CD4-positive, alpha-beta memory T cell (primary cell): Measurements from ENCODE around the gene PLCXD1. TPM values are rescaled to one million over a fixed set of nuclear protein-coding genes. Genes with fewer than 3 reads are reported as not detected.

ENCODE experiments used
- CTCF ChIA-PET: fragments of 350-600 bp; sonication (Branson Sonifier 250); formaldehyde crosslinking; loops from one replicate; lab custom pipeline; 2021; ENCODE audit warnings: inconsistent platforms; ENCODE audit not compliant: partially characterized antibody; lab: Charles Lee
- POLR2A ChIA-PET: fragments of 350-600 bp; sonication (Branson Sonifier 250); formaldehyde crosslinking; loops from one replicate; lab custom pipeline; 2021; ENCODE audit not compliant: partially characterized antibody; lab: Charles Lee
- DNase-seq, 5 donors: peaks; one replicate each; pipeline versions ENCODE4 v3.0.0 to v3.0.0-alpha.2; 2020 to 2022; ENCODE audit warnings: mixed read lengths in 1 of 5
- H3K27ac ChIP-seq: one replicate; pipeline ENCODE4 v1.7.0; 2013; ENCODE audit warnings: low read depth, low read length
- H3K27me3 ChIP-seq: 2 replicates; pipeline ENCODE4 v1.7.0; 2013; ENCODE audit warnings: mild to moderate bottlenecking, low read length, moderate library complexity; ENCODE audit not compliant: insufficient read depth
- H3K36me3 ChIP-seq: 2 replicates; pipeline ENCODE4 v1.7.0; 2013; ENCODE audit warnings: mild to moderate bottlenecking, low read length, moderate library complexity; ENCODE audit not compliant: insufficient read depth
- H3K4me1 ChIP-seq: 2 replicates; pipeline ENCODE4 v1.7.0; 2013; ENCODE audit warnings: mild to moderate bottlenecking, low read length, moderate library complexity; ENCODE audit not compliant: insufficient read depth
- H3K4me3 ChIP-seq, 2 donors: one replicate each; pipeline ENCODE4 v1.7.0; 2013; ENCODE audit warnings: low read length in 2 of 2, mild to moderate bottlenecking in 1 of 2
- H3K9me3 ChIP-seq, 2 donors: one replicate each; pipeline ENCODE4 v1.7.0; 2013; ENCODE audit warnings: low read length in 2 of 2, control low read depth in 1 of 2; ENCODE audit not compliant: control insufficient read depth in 1 of 2
- H3K27ac Mint-ChIP-seq, 7 donors: one replicate each; pipeline ENCODE4 v1.8.0; 2020 to 2021; ENCODE audit warnings: mixed read lengths in 7 of 7, mild to moderate bottlenecking in 6 of 7, inconsistent platforms in 3 of 7, moderate library complexity in 3 of 7
- H3K27me3 Mint-ChIP-seq, 2 donors: one replicate each; pipeline ENCODE4 v1.8.0; 2020 to 2021; ENCODE audit warnings: mixed read lengths in 2 of 2
- H3K36me3 Mint-ChIP-seq, 2 donors: one replicate each; pipeline ENCODE4 v1.8.0; 2020 to 2021; ENCODE audit warnings: mixed read lengths in 2 of 2, inconsistent platforms in 1 of 2, mild to moderate bottlenecking in 1 of 2
- H3K4me1 Mint-ChIP-seq, 4 donors: one replicate each; pipeline ENCODE4 v1.8.0; 2020 to 2021; ENCODE audit warnings: mixed read lengths in 4 of 4, mild to moderate bottlenecking in 1 of 4
- H3K4me3 Mint-ChIP-seq, 8 donors: one replicate each; pipeline ENCODE4 v1.8.0; 2020 to 2021; ENCODE audit warnings: mixed read lengths in 8 of 8, mild to moderate bottlenecking in 7 of 8, moderate library complexity in 6 of 8, inconsistent platforms in 3 of 8
- H3K9me3 Mint-ChIP-seq, 8 donors: one replicate each; pipeline ENCODE4 v1.8.0; 2020 to 2021; ENCODE audit warnings: mixed read lengths in 8 of 8, mild to moderate bottlenecking in 5 of 8, inconsistent platforms in 3 of 8, moderate library complexity in 1 of 8
- intact Hi-C: fragments of 100-400 bp; cut with micrococcal nuclease; formaldehyde crosslinking; loops from one replicate; pipeline ENCODE4 v1.15.1; 2023
- polyA plus RNA-seq, 2 donors: library from polyadenylated mRNA; unstranded; fragments of 300-500 nt; fragmentation: Illumina TruSeq; gene quantifications; one replicate each; pipeline ENCODE4 v1.2.3, GENCODE V29; 2021
- total RNA-seq, 2 experiments: library from RNA; stranded (reverse); gene quantifications; one replicate each; pipeline ENCODE4 v1.2.3, GENCODE V29; 2021

Gene PLCXD1
- total and polyA plus RNA-seq, 4 experiments from 2014 or later, result 3.1 to 28.7 (median 18.4) TPM

- Mint-ChIP-seq H3K36me3 (peaks cover 7 to 17% of the 10 kb centered on the region in 2 donors), H3K27ac (peak overlapping the region in 4 of 7 donors; percentile 42 to 73 (median 59)), H3K9me3 (no peaks in the 10 kb centered on the region), H3K27me3 (no peaks in the 10 kb centered on the region), H3K4me3 (no peak overlapping the region), H3K4me1 (peaks cover 3 to 18% (median 12%) of the 10 kb centered on the region in 4 donors)
- Histone ChIP-seq H3K4me1 (peaks cover 4% of the 10 kb centered on the region), H3K9me3 (no peaks in the 10 kb centered on the region), H3K27ac (peak overlapping the region; percentile 21), H3K36me3 (peaks cover 3% of the 10 kb centered on the region), H3K27me3 (no peaks in the 10 kb centered on the region), H3K4me3 (no peak overlapping the region)
- intact Hi-C loops, result no loop called here
- peak in 2 of 5 donors; percentile 28 to 32 for DNase-seq
- ChIA-PET POLR2A (no interaction called here), CTCF (no interaction called here)
Measured at GRCh38 chrX:287670-288069, 6.5 kb downstream of the PLCXD1 start.

- Mint-ChIP-seq H3K27ac (no peak overlapping the region), H3K4me1 (peaks cover 3 to 20% (median 9%) of the 10 kb centered on the region in 4 donors), H3K36me3 (peaks cover 11 to 16% of the 10 kb centered on the region in 2 donors), H3K9me3 (no peaks in the 10 kb centered on the region), H3K4me3 (no peak overlapping the region), H3K27me3 (no peaks in the 10 kb centered on the region)
- POLR2A ChIA-PET, result no interaction called here
- H3K4me1 ChIP-seq, result peaks cover 3% of the 10 kb centered on the region
- no peak overlapping the region for H3K4me3 ChIP-seq
- H3K36me3 ChIP-seq, result peaks cover 5% of the 10 kb centered on the region
- no peak overlapping the region for H3K27ac ChIP-seq
- intact Hi-C loops, result no loop called here
- CTCF ChIA-PET, result no interaction called here
- no peaks in the 10 kb centered on the region for H3K27me3 ChIP-seq
- DNase-seq, result peak in 1 of 5 donors; percentile 8
- H3K9me3 ChIP-seq, result no peaks in the 10 kb centered on the region
Measured at GRCh38 chrX:288561-288991, 7.4 kb downstream of the PLCXD1 start.

- H3K27ac ChIP-seq, result no peak overlapping the region
- CTCF ChIA-PET, result no interaction called here
- Mint-ChIP-seq H3K9me3 (no peaks in the 10 kb centered on the region), H3K27me3 (no peaks in the 10 kb centered on the region), H3K36me3 (peaks cover 14 to 15% of the 10 kb centered on the region in 2 donors), H3K4me3 (no peak overlapping the region), H3K27ac (no peak overlapping the region), H3K4me1 (peaks cover 0 to 12% (median 3%) of the 10 kb centered on the region in 4 donors)
- POLR2A ChIA-PET, result no interaction called here
- peak in 1 of 5 donors; percentile 25 for DNase-seq
- intact Hi-C loops, result no loop called here
- no peaks in the 10 kb centered on the region for H3K9me3 ChIP-seq
- H3K36me3 ChIP-seq, result peaks cover 5% of the 10 kb centered on the region
- no peaks in the 10 kb centered on the region for H3K4me1 ChIP-seq
- no peaks in the 10 kb centered on the region for H3K27me3 ChIP-seq
- no peak overlapping the region for H3K4me3 ChIP-seq
Measured at GRCh38 chrX:290476-291166, 9.4 kb downstream of the PLCXD1 start.

GRCh38 chrX:291411-291901 lies 10.3 kb downstream of the PLCXD1 start:
- DNase-seq, result peak in 1 of 5 donors; percentile 9
- Mint-ChIP-seq H3K27me3 (no peaks in the 10 kb centered on the region), H3K4me3 (no peak overlapping the region), H3K4me1 (peaks cover 0 to 8% (median 2%) of the 10 kb centered on the region in 4 donors), H3K9me3 (no peaks in the 10 kb centered on the region), H3K27ac (no peak overlapping the region), H3K36me3 (peaks cover 15 to 19% of the 10 kb centered on the region in 2 donors)
- Histone ChIP-seq H3K36me3 (peaks cover 5% of the 10 kb centered on the region), H3K9me3 (no peaks in the 10 kb centered on the region), H3K27ac (no peak overlapping the region), H3K4me1 (no peaks in the 10 kb centered on the region), H3K4me3 (no peak overlapping the region), H3K27me3 (no peaks in the 10 kb centered on the region)
- ChIA-PET CTCF (no interaction called here), POLR2A (no interaction called here)
- intact Hi-C loops, result no loop called here

- no peak overlapping the region for H3K27ac ChIP-seq
- H3K36me3 Mint-ChIP-seq, result peaks cover 16 to 22% of the 10 kb centered on the region in 2 donors
- no peaks in the 10 kb centered on the region for H3K27me3 ChIP-seq
- H3K4me3 ChIP-seq, result no peak overlapping the region
- H3K36me3 ChIP-seq, result peaks cover 5% of the 10 kb centered on the region
- H3K9me3 Mint-ChIP-seq, result no peaks in the 10 kb centered on the region
- H3K9me3 ChIP-seq, result no peaks in the 10 kb centered on the region
- intact Hi-C loops, result no loop called here
- no peaks in the 10 kb centered on the region for H3K27me3 Mint-ChIP-seq
- H3K4me1 Mint-ChIP-seq, result peaks cover 0 to 3% (median 0%) of the 10 kb centered on the region in 4 donors
- H3K4me1 ChIP-seq, result no peaks in the 10 kb centered on the region
- peak in 1 of 5 donors; percentile 32 for DNase-seq
- POLR2A ChIA-PET, result no interaction called here
- peak overlapping the region in 1 of 7 donors; percentile 46 for H3K27ac Mint-ChIP-seq
- H3K4me3 Mint-ChIP-seq, result no peak overlapping the region
- CTCF ChIA-PET, result no interaction called here
Measured at GRCh38 chrX:292900-293897, 12.0 kb downstream of the PLCXD1 start.

GRCh38 chrX:295136-295535 lies 14.0 kb downstream of the PLCXD1 start:
- H3K9me3 Mint-ChIP-seq, result no peaks in the 10 kb centered on the region
- ChIA-PET CTCF (no interaction called here), POLR2A (no interaction called here)
- H3K36me3 Mint-ChIP-seq, result peaks cover 15 to 25% of the 10 kb centered on the region in 2 donors
- H3K4me1 Mint-ChIP-seq, result peaks cover 0 to 3% (median 0%) of the 10 kb centered on the region in 4 donors
- Histone ChIP-seq H3K4me3 (no peak overlapping the region), H3K9me3 (no peaks in the 10 kb centered on the region), H3K4me1 (no peaks in the 10 kb centered on the region), H3K27ac (no peak overlapping the region), H3K27me3 (no peaks in the 10 kb centered on the region), H3K36me3 (peaks cover 10% of the 10 kb centered on the region)
- no peaks in the 10 kb centered on the region for H3K27me3 Mint-ChIP-seq
- intact Hi-C loops, result no loop called here
- DNase-seq, result no peak
- H3K4me3 Mint-ChIP-seq, result no peak overlapping the region
- H3K27ac Mint-ChIP-seq, result no peak overlapping the region

- H3K27me3 Mint-ChIP-seq, result no peaks in the 10 kb centered on the region
- peaks cover 15 to 30% of the 10 kb centered on the region in 2 donors for H3K36me3 Mint-ChIP-seq
- DNase-seq, result peak in 1 of 5 donors; percentile 11
- H3K4me1 Mint-ChIP-seq, result no peaks in the 10 kb centered on the region
- H3K27ac ChIP-seq, result no peak overlapping the region
- H3K27ac Mint-ChIP-seq, result no peak overlapping the region
- intact Hi-C loops, result no loop called here
- no peak overlapping the region for H3K4me3 ChIP-seq
- ChIA-PET POLR2A (no interaction called here), CTCF (no interaction called here)
- no peaks in the 10 kb centered on the region for H3K27me3 ChIP-seq
- peaks cover 0 to 4% (median 0%) of the 10 kb centered on the region in 8 donors for H3K9me3 Mint-ChIP-seq
- no peaks in the 10 kb centered on the region for H3K4me1 ChIP-seq
- no peaks in the 10 kb centered on the region for H3K9me3 ChIP-seq
- H3K4me3 Mint-ChIP-seq, result no peak overlapping the region
- H3K36me3 ChIP-seq, result peaks cover 5% of the 10 kb centered on the region
Measured at GRCh38 chrX:298993-299392, 17.8 kb downstream of the PLCXD1 start.
